ENCODE data around the gene NCOR2. TPM values are rescaled to one million over a fixed set of nuclear protein-coding genes. Genes with fewer than 3 reads are reported as not detected.

NCOR2 gene
- total RNA-seq, 1 experiment from 2014 or later = 25.1 TPM

GRCh38 chr12:124562796-124563181, 4.6 kb downstream of the NCOR2 start:
- H3K27me3 ChIP-seq (ENCODE audit: control insufficient read depth, insufficient read depth, low read length) = no peaks in the 10 kb centered on the region
- no peaks in the 10 kb centered on the region for H3K36me3 ChIP-seq (replicated peaks; ENCODE audit: control insufficient read depth, insufficient read depth, low read length)
- DNase-seq = no peak
- no peak overlapping the region for H3K4me3 ChIP-seq (ENCODE audit: insufficient read depth, low read depth, low read length)

- Histone ChIP-seq H3K4me3 (ENCODE audit: insufficient read depth, low read depth, low read length) (no peak overlapping the region), H3K36me3 (replicated peaks; ENCODE audit: control insufficient read depth, insufficient read depth, low read length) (no peaks in the 10 kb centered on the region), H3K27me3 (ENCODE audit: control insufficient read depth, insufficient read depth, low read length) (no peaks in the 10 kb centered on the region)
- no peak for DNase-seq
Measured at GRCh38 chr12:124562018-124562795, 5.2 kb downstream of the NCOR2 start.

- H3K36me3 ChIP-seq (replicated peaks; ENCODE audit: control insufficient read depth, insufficient read depth, low read length) = 0 out of 2 replicates have a peak, but pooled peaks cover 2% of the 10 kb centered on the region
- DNase-seq = no peak
- H3K27me3 ChIP-seq (ENCODE audit: control insufficient read depth, insufficient read depth, low read length) = no peaks in the 10 kb centered on the region
- H3K4me3 ChIP-seq (ENCODE audit: insufficient read depth, low read depth, low read length) = no peak overlapping the region
Measured at GRCh38 chr12:124561231-124561630, 6.2 kb downstream of the NCOR2 start.

- H3K4me3 ChIP-seq (ENCODE audit: insufficient read depth, low read depth, low read length) = no peak overlapping the region
- DNase-seq = no peak
- H3K36me3 ChIP-seq (replicated peaks; ENCODE audit: control insufficient read depth, insufficient read depth, low read length) = 0 out of 2 replicates have a peak, but pooled peaks cover 2% of the 10 kb centered on the region
- H3K27me3 ChIP-seq (ENCODE audit: control insufficient read depth, insufficient read depth, low read length) = no peaks in the 10 kb centered on the region
Measured at GRCh38 chr12:124560146-124560890, 7.1 kb downstream of the NCOR2 start.

- H3K27me3 ChIP-seq (ENCODE audit: control insufficient read depth, insufficient read depth, low read length) = no peaks in the 10 kb centered on the region
- H3K4me3 ChIP-seq (ENCODE audit: insufficient read depth, low read depth, low read length) = no peak overlapping the region
- H3K36me3 ChIP-seq (replicated peaks; ENCODE audit: control insufficient read depth, insufficient read depth, low read length) = 0 out of 2 replicates have a peak, but pooled peaks cover 2% of the 10 kb centered on the region
- no peak for DNase-seq
Measured at GRCh38 chr12:124559182-124560017, 8.0 kb downstream of the NCOR2 start.

GRCh38 chr12:124558313-124558712, 9.1 kb downstream of the NCOR2 start:
- Histone ChIP-seq H3K36me3 (replicated peaks; ENCODE audit: control insufficient read depth, insufficient read depth, low read length) (0 out of 2 replicates have a peak, but pooled peaks cover 2% of the 10 kb centered on the region), H3K4me3 (ENCODE audit: insufficient read depth, low read depth, low read length) (no peak overlapping the region), H3K27me3 (ENCODE audit: control insufficient read depth, insufficient read depth, low read length) (no peaks in the 10 kb centered on the region)
- DNase-seq = peak; percentile 59

- Histone ChIP-seq H3K4me3 (ENCODE audit: insufficient read depth, low read depth, low read length) (no peak overlapping the region), H3K36me3 (replicated peaks; ENCODE audit: control insufficient read depth, insufficient read depth, low read length) (0 out of 2 replicates have a peak, but pooled peaks cover 2% of the 10 kb centered on the region), H3K27me3 (ENCODE audit: control insufficient read depth, insufficient read depth, low read length) (no peaks in the 10 kb centered on the region)
- DNase-seq = peak; percentile 84
Measured at GRCh38 chr12:124557518-124558223, 9.7 kb downstream of the NCOR2 start.

GRCh38 chr12:124556896-124557501, 10.4 kb downstream of the NCOR2 start:
- H3K27me3 ChIP-seq (ENCODE audit: control insufficient read depth, insufficient read depth, low read length) = no peaks in the 10 kb centered on the region
- peak; percentile 76 for DNase-seq
- H3K4me3 ChIP-seq (ENCODE audit: insufficient read depth, low read depth, low read length) = no peak overlapping the region
- 0 out of 2 replicates have a peak, but pooled peaks cover 2% of the 10 kb centered on the region for H3K36me3 ChIP-seq (replicated peaks; ENCODE audit: control insufficient read depth, insufficient read depth, low read length)

GRCh38 chr12:124556074-124556466, 11.3 kb downstream of the NCOR2 start:
- Histone ChIP-seq H3K36me3 (replicated peaks; ENCODE audit: control insufficient read depth, insufficient read depth, low read length) (0 out of 2 replicates have a peak, but pooled peaks cover 2% of the 10 kb centered on the region), H3K27me3 (ENCODE audit: control insufficient read depth, insufficient read depth, low read length) (no peaks in the 10 kb centered on the region), H3K4me3 (ENCODE audit: insufficient read depth, low read depth, low read length) (no peak overlapping the region)
- DNase-seq = no peak

- H3K4me3 ChIP-seq (ENCODE audit: insufficient read depth, low read depth, low read length) = no peak overlapping the region
- DNase-seq = no peak
- H3K36me3 ChIP-seq (replicated peaks; ENCODE audit: control insufficient read depth, insufficient read depth, low read length) = 0 out of 2 replicates have a peak, but pooled peaks cover 2% of the 10 kb centered on the region
- no peaks in the 10 kb centered on the region for H3K27me3 ChIP-seq (ENCODE audit: control insufficient read depth, insufficient read depth, low read length)
Measured at GRCh38 chr12:124555168-124556073, 12.0 kb downstream of the NCOR2 start.

- DNase-seq = no peak
- H3K27me3 ChIP-seq (ENCODE audit: control insufficient read depth, insufficient read depth, low read length) = no peaks in the 10 kb centered on the region
- H3K4me3 ChIP-seq (ENCODE audit: insufficient read depth, low read depth, low read length) = no peak overlapping the region
- 0 out of 2 replicates have a peak, but pooled peaks cover 2% of the 10 kb centered on the region for H3K36me3 ChIP-seq (replicated peaks; ENCODE audit: control insufficient read depth, insufficient read depth, low read length)
Measured at GRCh38 chr12:124554429-124555029, 12.9 kb downstream of the NCOR2 start.

GRCh38 chr12:124553862-124554428, 13.5 kb downstream of the NCOR2 start:
- Histone ChIP-seq H3K4me3 (ENCODE audit: insufficient read depth, low read depth, low read length) (no peak overlapping the region), H3K36me3 (replicated peaks; ENCODE audit: control insufficient read depth, insufficient read depth, low read length) (0 out of 2 replicates have a peak, but pooled peaks cover 2% of the 10 kb centered on the region), H3K27me3 (ENCODE audit: control insufficient read depth, insufficient read depth, low read length) (no peaks in the 10 kb centered on the region)
- DNase-seq = no peak

Data from H7 (cell line).